NCI-H1694 treated with DMSO at 0.1 percent for 48 hours (cell line): ENCODE measurements around the gene F12.

ENCODE experiments used
- DNase-seq: peaks from one replicate; lab custom pipeline; 2025; lab: John Stamatoyannopoulos, UW

The F12 gene

DNA sequence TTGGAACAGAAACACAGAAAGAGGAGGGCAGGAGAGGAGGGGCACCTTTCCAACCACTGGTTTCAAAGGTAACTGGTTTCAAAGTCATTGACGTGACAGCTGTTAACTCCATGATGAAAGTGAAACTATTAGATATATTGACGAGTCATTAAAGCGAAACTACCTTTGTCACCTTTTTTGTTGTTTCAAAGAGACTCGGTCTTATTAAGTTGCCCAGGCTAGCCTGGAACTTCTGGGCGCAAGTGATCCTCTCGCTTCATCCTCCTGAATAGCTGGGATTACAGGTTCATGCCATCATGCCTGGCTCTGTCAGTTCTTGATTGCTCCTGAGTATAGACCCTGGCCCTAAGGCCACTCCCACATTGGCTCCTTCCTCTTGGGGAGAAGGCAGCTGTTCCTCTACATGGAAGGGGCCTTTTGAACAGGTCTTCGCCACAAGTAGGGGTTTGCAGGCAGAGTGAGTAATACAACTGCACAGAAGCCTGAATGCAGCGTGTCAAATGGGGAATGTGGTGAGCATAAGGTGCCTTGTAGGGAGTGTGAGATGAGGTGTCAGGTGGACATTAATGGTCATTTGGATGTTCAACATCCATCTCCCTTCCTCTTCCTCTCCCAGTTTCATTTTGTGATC lies 3.4 kb upstream of the F12 start:
- DNase-seq: no peak

GRCh38 chr5:177410575-177410974 lies 1.2 kb upstream of the F12 start:
- DNase-seq: no peak

- no peak for DNase-seq
Measured at GRCh38 chr5:177405805-177406204, 3.6 kb downstream of the F12 start.

DNA sequence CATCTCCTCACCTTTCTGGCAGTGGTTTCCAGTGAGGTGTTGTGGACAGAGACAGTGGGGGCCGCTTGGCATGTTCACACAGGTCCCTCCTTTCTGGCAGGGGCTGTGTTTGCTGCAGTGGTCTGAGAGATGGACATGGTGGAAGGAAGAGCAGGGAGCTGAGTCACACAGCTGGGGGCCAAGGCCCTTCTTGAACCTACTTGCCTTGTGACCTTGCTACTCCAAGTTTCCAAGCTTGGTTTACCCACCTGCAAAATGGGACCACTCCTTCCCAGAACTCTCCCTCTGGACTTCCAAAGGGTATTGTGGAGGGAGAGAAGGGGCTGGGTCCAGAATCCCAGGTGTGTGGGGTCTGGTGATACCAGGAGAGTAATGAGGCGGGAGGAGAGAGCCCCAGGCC lies 4.1 kb downstream of the F12 start:
- no peak for DNase-seq

- peak; percentile 16 for DNase-seq
Measured at GRCh38 chr5:177404641-177405179, 4.7 kb downstream of the F12 start.

DNA sequence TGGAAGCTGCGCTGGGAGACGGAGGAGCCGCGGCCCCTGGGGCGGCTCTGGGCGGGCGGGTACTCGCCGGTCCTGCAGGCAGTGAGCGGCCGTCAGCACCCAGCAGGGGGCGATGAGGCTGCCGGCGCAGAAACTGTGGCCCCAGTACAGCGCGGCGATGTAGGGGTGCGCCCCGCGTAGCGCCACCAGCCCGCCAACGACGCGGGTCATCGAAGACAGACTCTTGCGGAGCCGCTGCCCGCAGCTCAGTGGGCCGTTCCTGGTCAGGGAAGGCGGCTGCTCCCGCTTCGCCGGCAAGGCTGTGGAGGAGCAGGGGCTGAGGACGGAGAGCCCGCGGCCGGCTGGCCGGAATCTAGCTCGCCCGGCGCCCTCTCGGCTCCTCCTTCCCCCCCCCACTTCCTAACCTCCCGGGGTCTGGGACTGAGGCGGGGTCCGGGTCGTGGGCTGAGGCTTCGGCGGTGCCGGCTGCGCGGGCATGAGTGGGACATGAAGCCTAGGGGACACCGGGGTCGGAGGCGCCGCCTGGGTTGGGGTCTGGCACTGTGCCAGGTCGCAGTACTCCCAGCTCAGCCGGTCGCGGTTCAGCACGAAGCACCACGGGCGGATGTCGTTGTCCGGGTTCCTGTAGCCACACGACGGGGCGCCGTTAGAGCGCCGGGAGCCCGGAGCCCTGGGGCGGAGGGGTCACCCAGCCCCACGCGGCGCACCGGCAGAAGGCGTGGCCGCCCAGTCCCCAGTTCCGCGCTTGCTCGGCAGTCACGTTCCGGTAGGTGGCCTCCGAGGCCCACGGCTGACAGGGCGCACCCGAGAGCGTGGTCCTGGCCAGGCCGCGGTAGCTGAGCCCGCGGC lies 5.3 kb downstream of the F12 start:
- DNase-seq: peak; percentile 32

DNA sequence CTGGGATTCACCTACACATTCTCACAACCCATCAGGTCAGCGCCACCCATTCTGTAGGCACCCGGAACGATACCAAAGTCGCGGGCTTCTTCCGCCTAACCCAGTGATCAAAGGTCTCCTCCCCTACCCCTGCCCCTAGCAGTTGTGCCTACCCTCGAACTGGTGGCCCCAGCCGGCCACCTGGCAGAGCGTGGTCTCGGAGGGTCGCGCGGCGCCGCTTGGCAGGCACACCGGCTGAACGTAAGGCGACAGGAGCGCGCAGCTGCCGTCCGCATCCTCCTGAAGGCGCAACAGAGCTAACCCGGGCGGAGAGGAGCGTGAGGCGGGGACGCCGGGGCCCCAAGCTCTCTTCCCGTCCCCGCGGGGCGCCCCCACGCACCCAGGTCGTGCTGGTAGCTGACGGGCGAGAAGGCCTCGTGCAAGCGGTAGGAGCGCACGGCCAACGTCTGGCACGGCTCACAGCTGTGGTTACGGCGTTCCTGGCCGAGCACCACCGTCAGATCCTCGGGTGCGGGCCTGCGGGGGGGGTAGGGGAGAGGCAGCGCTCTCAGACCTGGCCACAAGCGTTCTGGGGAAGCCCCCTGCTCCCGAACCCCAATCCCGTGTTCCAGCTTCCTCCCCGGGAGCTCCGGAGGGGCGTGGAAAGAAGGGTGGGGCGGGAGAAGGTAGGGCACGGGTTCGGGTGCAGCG lies 6.1 kb downstream of the F12 start:
- DNase-seq: no peak

DNA sequence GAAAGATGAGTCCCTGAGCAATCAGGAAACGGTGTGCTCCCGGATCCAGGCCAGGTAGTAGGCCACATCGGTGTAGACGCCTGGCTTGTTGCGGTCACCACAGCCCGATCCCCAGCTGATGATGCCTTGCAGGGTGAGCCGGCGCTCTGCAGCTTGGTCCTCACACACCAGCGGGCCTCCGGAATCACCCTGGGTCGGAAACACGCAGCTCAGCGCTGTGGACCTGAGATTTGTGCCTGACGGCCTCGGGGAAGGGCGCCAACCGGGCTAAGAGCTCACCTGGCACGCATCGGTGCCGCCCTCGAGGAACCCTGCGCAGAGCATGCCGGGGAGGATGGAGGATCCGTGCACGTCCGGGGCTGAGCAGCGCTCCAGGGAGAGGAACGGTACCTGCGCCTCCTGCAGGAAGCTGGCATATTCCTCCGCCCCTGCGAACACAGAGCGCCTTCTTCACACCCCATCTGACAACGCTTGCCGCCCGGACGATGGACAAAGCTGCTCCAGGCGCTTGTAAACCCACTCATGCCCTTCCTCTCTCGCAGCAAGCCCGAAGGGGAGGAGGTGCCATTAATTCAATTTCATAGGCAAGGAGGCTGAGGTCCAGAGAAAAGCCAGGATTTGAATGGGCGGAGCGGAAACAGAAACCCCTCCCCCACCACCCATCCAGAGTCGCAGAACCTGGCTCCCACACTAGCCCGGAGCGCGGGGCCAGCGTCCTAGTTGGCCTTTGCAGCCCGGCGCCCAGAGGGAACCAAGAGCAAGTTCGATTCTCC lies 6.9 kb downstream of the F12 start:
- DNase-seq: peak; percentile 28

DNA sequence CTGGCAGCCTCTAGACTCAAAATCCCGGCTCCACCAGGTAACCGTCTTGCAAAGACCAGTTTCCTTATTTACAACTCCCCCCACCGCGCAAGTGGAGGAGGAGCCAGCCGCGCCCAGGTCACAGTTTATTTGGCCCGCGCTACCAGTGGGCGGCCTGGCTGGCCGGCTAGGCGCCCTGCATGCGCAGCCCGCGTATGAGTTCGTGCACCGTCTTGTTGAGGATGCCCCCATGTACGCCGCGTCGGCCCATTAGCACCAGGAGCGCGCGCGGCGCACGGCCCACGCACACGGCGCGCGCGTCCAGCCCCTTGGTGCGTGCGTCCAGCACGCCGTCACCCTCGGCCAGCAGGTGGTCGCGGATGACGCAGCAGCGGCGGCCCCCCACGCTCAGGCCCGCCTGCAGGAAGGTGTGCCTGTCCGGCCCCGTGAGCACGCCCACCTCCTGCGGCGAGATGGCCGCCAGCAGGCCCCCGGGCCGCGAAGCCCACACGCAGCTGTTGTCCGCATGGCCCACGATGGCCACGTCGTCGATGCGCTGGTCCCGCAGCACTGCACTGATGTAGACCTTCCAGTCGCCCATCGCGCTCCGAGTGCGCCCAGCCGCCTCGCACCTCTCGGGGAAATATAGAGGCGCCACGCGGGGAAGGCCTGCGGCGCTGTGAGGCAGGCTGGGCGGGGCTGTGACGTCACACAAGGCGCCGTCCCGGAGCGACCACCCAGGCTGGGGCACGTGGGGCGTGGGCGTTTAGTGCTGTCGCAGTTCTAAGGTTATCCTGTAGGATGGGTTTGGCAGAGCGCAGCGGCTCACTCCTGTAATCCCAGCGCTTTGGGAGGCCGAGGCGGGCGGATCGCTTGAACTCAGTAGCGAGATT lies 9.1 kb downstream of the F12 start, which contains the start of gene PFN3:
TSS of gene PFN3 (minus strand) at position 665 of the 872 bp plus-strand sequence. CDS start at position 580, 85 bp downstream.
- no peak for DNase-seq

DNA sequence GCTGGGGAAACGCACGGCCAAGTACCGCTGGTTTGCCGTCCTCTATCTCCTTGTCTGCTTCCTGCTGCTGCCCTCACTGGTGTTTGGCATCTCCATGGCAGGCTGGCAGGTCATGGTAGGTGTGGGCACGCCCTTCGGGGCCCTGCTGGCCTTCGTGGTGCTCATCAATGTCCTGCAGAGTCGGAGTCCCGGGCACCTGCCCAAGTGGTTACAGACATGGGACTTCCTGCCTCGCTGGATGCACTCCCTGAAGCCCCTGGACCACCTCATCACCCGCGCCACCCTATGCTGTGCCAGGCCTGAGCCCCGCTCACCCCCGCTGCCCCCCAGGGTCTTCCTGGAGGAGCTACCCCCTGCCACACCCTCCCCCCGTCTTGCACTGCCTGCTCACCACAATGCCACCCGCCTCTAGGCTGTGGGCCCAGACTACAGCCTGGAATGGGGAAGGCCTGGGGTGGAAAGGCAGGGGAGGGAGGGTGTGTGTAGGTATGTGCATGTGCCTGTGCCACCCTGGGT lies 11.4 kb downstream of the F12 start:
- no peak for DNase-seq

DNA sequence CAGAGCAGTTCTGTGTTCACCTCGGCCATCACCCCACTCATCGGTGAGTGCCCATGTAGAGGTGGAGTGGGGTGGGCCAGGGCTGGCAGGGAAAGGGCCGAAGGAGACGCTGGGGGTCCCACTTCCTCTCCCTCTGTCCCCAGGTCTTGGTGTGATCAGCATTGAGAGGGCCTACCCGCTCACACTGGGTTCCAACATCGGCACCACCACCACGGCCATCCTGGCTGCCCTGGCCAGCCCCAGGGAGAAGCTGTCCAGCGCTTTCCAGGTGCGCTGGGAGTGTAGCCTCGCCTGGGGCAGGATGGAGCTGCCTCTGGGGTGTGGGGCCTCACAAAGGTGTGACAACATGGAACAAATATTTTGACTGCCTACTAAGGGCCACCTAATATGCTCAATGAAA lies 12.6 kb downstream of the F12 start:
- no peak for DNase-seq

- no peak for DNase-seq
Measured at GRCh38 chr5:177396078-177396477, 13.3 kb downstream of the F12 start.

GRCh38 chr5:177393990-177394389 lies 15.4 kb downstream of the F12 start:
- DNase-seq: no peak

- no peak for DNase-seq
Measured at GRCh38 chr5:177393206-177393765, 16.1 kb downstream of the F12 start.

GRCh38 chr5:177392765-177393164 lies 16.6 kb downstream of the F12 start:
- no peak for DNase-seq

- peak; percentile 76 for DNase-seq
Measured at GRCh38 chr5:177390363-177391300, 18.7 kb downstream of the F12 start.

GRCh38 chr5:177389241-177390169 lies 19.9 kb downstream of the F12 start:
- no peak for DNase-seq

GRCh38 chr5:177388521-177389052 lies 20.8 kb downstream of the F12 start:
- no peak for DNase-seq
